Measurements from ENCODE around the gene HOXC9. TPM values are rescaled to one million over a fixed set of nuclear protein-coding genes. Genes with fewer than 3 reads are reported as not detected.

The HOXC9 gene
- total and polyA plus RNA-seq, 4 donors: not detected

- Histone ChIP-seq H3K9me3 (ENCODE audit: control insufficient read depth in 4 of 4, low read length in 3 of 4) (no peaks in the 10 kb centered on the region), H3K4me1 (ENCODE audit: control insufficient read depth in 4 of 4, insufficient read depth in 4 of 4, low read length in 3 of 4) (peaks cover 0 to 11% (median 4%) of the 10 kb centered on the region in 4 donors), H3K27ac (ENCODE audit: low read depth in 1 of 2, low read length in 2 of 2) (no peak overlapping the region), H3K36me3 (ENCODE audit: control insufficient read depth in 4 of 4, insufficient read depth in 3 of 4, low read depth in 1 of 4, low read length in 3 of 4) (no peaks in the 10 kb centered on the region), H3K4me3 (ENCODE audit: low read depth in 1 of 3, low read length in 3 of 3) (no peak overlapping the region), H3K27me3 (ENCODE audit: control insufficient read depth in 4 of 4, insufficient read depth in 4 of 4, low read length in 3 of 4) (peaks cover 3 to 57% (median 41%) of the 10 kb centered on the region in 4 donors), H3K9ac (ENCODE audit: low read depth in 1 of 2, low read length in 2 of 2) (no peak overlapping the region)
- DNase-seq (ENCODE audit: low spot score): no peak
- 16% methylated on average over 12 of the region's 12 CpGs for WGBS
- TF ChIP-seq GABPA (IDR thresholded peaks at IDR 0.05 in 1 of 2, conservative IDR thresholded peaks at IDR 0.05 in 1 of 2) (no peak), ZBTB33 (IDR thresholded peaks at IDR 0.05) (no peak), SP1 (IDR thresholded peaks at IDR 0.05) (no peak), FOXA1 (IDR thresholded peaks at IDR 0.05) (no peak), CTCF (IDR thresholded peaks at IDR 0.05; ENCODE audit: low read depth, low read length, missing input control) (no peak), HNF4G (IDR thresholded peaks at IDR 0.05) (no peak)
Observed at GRCh38 chr12:53969588-53970259, 30.2 kb upstream of the HOXC9 start.

GRCh38 chr12:53970451-53970850 lies 29.5 kb upstream of the HOXC9 start:
- H3K4me3 ChIP-seq (ENCODE audit: low read depth in 1 of 3, low read length in 3 of 3): no peak overlapping the region
- no peak for DNase-seq (ENCODE audit: low spot score)
- TF ChIP-seq HNF4G (IDR thresholded peaks at IDR 0.05): no peak
- no peak for TF ChIP-seq ATF3 (IDR thresholded peaks at IDR 0.05)
- no peak for TF ChIP-seq REST (IDR thresholded peaks at IDR 0.05)
- TF ChIP-seq SP1 (IDR thresholded peaks at IDR 0.05): no peak
- TF ChIP-seq TAF1 (conservative IDR thresholded peaks at IDR 0.05): no peak
- no peak for TF ChIP-seq JUND (IDR thresholded peaks at IDR 0.05)
- no peak for TF ChIP-seq NR2F2 (IDR thresholded peaks at IDR 0.05)
- H3K27ac ChIP-seq (ENCODE audit: low read depth in 1 of 2, low read length in 2 of 2): no peak overlapping the region
- peaks cover 3 to 55% (median 37%) of the 10 kb centered on the region in 4 donors for H3K27me3 ChIP-seq (ENCODE audit: control insufficient read depth in 4 of 4, insufficient read depth in 4 of 4, low read length in 3 of 4)
- H3K36me3 ChIP-seq (ENCODE audit: control insufficient read depth in 4 of 4, insufficient read depth in 3 of 4, low read depth in 1 of 4, low read length in 3 of 4): no peaks in the 10 kb centered on the region
- H3K9ac ChIP-seq (ENCODE audit: low read depth in 1 of 2, low read length in 2 of 2): no peak overlapping the region
- WGBS: 14% methylated on average over 4 of the region's 4 CpGs
- no peaks in the 10 kb centered on the region for H3K9me3 ChIP-seq (ENCODE audit: control insufficient read depth in 4 of 4, low read length in 3 of 4)
- H3K4me1 ChIP-seq (ENCODE audit: control insufficient read depth in 4 of 4, insufficient read depth in 4 of 4, low read length in 3 of 4): peaks cover 0 to 11% (median 6%) of the 10 kb centered on the region in 4 donors

All from liver (tissue), 9 donors.